H7 (cell line): Measurements from ENCODE around the gene ZNF627. TPM values are rescaled to one million over a fixed set of nuclear protein-coding genes. Genes with fewer than 3 reads are reported as not detected.
"Not testable (repeated sequence)": the region's sequence is repeated elsewhere in the genome, so short reads cannot be mapped to it uniquely, and the experiment has no call there.

Experiments
- DNase-seq: peaks from one replicate; pipeline ENCODE4 v3.0.0; 2012
- H3K27me3 ChIP-seq: 2 replicates; pipeline ENCODE4 v1.6.0; 2011; ENCODE audit warnings: mild to moderate bottlenecking, low read length; ENCODE audit not compliant: control insufficient read depth, insufficient read depth
- H3K36me3 ChIP-seq: replicated peaks from 2 replicates; pipeline ENCODE4 v1.5.1; 2011; ENCODE audit warnings: low read length; ENCODE audit not compliant: control insufficient read depth, insufficient read depth
- H3K4me3 ChIP-seq: 2 replicates; pipeline ENCODE4 v1.5.1; 2011; ENCODE audit warnings: low read depth, mild to moderate bottlenecking, control low read depth, low read length, moderate library complexity; ENCODE audit not compliant: insufficient read depth
- total RNA-seq: library from RNA; depleted of rRNA; stranded (reverse); fragments of >200 nt; shearing (Covaris generic); gene quantifications from 2 replicates; pipeline ENCODE4 v1.2.3, GENCODE V29; 2014

The ZNF627 gene
- total RNA-seq, 1 experiment from 2014 or later: 20.1 TPM

- Histone ChIP-seq H3K4me3 (no peak overlapping the region), H3K27me3 (no peaks in the 10 kb centered on the region; the same call in 1 of the 2 replicates), H3K36me3 (no peaks in the 10 kb centered on the region)
- no peak for DNase-seq
These were observed 9.2 kb upstream of the ZNF627 start for GRCh38 chr19:11587975-11588631.

- Histone ChIP-seq H3K27me3 (no peaks in the 10 kb centered on the region; the same call in 1 of the 2 replicates), H3K36me3 (no peaks in the 10 kb centered on the region; the same call in 1 of the 2 replicates), H3K4me3 (no peak overlapping the region)
- DNase-seq: no peak
These were observed 3.2 kb upstream of the ZNF627 start for GRCh38 chr19:11594084-11594483.

GRCh38 chr19:11596156-11596555 is 1.1 kb upstream of the ZNF627 start:
- peaks cover 2% of the 10 kb centered on the region for H3K36me3 ChIP-seq
- DNase-seq: no peak
- no peaks in the 10 kb centered on the region for H3K27me3 ChIP-seq
- H3K4me3 ChIP-seq: no peak overlapping the region

GRCh38 chr19:11598103-11598483 is 810 bp downstream of the ZNF627 start:
- H3K4me3 ChIP-seq: peak overlapping the region; percentile 93
- no peak for DNase-seq
- H3K36me3 ChIP-seq: peaks cover 2% of the 10 kb centered on the region
- H3K27me3 ChIP-seq: no peaks in the 10 kb centered on the region

GRCh38 chr19:11598746-11599145 is 1.5 kb downstream of the ZNF627 start:
- no peak for DNase-seq
- Histone ChIP-seq H3K27me3 (no peaks in the 10 kb centered on the region), H3K36me3 (peaks cover 2% of the 10 kb centered on the region), H3K4me3 (no peak overlapping the region)

- DNase-seq, H3K36me3 ChIP-seq, H3K27me3 ChIP-seq, H3K4me3 ChIP-seq: not testable (repeated sequence)
These were observed 2.4 kb downstream of the ZNF627 start for GRCh38 chr19:11599704-11600103.

GRCh38 chr19:11606484-11606883 is 9.2 kb downstream of the ZNF627 start:
- H3K36me3 ChIP-seq: peaks cover 8% of the 10 kb centered on the region
- no peak overlapping the region for H3K4me3 ChIP-seq
- no peak for DNase-seq
- no peaks in the 10 kb centered on the region for H3K27me3 ChIP-seq

GRCh38 chr19:11611730-11612129 is 14.4 kb downstream of the ZNF627 start:
- Histone ChIP-seq H3K27me3 (no peaks in the 10 kb centered on the region), H3K4me3 (no peak overlapping the region), H3K36me3 (peaks cover 13% of the 10 kb centered on the region)
- DNase-seq: no peak

- Histone ChIP-seq H3K4me3 (no peak overlapping the region), H3K27me3 (no peaks in the 10 kb centered on the region), H3K36me3 (peaks cover 22% of the 10 kb centered on the region)
- peak; percentile 43 for DNase-seq
These were observed 15.7 kb downstream of the ZNF627 start for GRCh38 chr19:11612816-11613511.

GRCh38 chr19:11617180-11618062 is 20.1 kb downstream of the ZNF627 start:
- H3K27me3 ChIP-seq: no peaks in the 10 kb centered on the region
- peaks cover 36% of the 10 kb centered on the region for H3K36me3 ChIP-seq
- no peak for DNase-seq
- no peak overlapping the region for H3K4me3 ChIP-seq

GRCh38 chr19:11620553-11620952 is 23.3 kb downstream of the ZNF627 start:
- H3K36me3 ChIP-seq: peaks cover 32% of the 10 kb centered on the region
- peaks cover 19% of the 10 kb centered on the region for H3K27me3 ChIP-seq
- no peak overlapping the region for H3K4me3 ChIP-seq
- no peak for DNase-seq

GRCh38 chr19:11622401-11622800 is 25.1 kb downstream of the ZNF627 start:
- not testable (repeated sequence) for H3K4me3 ChIP-seq, DNase-seq
- Histone ChIP-seq H3K36me3 (peaks cover 18% of the 10 kb centered on the region), H3K27me3 (peaks cover 24% of the 10 kb centered on the region)

- Histone ChIP-seq H3K4me3 (no peak overlapping the region; the same call in 1 of the 2 replicates), H3K36me3 (peaks cover 9% of the 10 kb centered on the region), H3K27me3 (peaks cover 24% of the 10 kb centered on the region)
- no peak for DNase-seq
These were observed 26.8 kb downstream of the ZNF627 start for GRCh38 chr19:11624069-11624463.

GRCh38 chr19:11626252-11626651 is 29.0 kb downstream of the ZNF627 start:
- Histone ChIP-seq H3K36me3 (no peaks in the 10 kb centered on the region), H3K27me3 (peaks cover 24% of the 10 kb centered on the region), H3K4me3 (no peak overlapping the region)
- no peak for DNase-seq
